ENCODE data around the gene BLOC1S3.
A peak's percentile ranks its signal among the peaks of the same experiment; 100 is the strongest.
"Not testable (repeated sequence)": the region's sequence is repeated elsewhere in the genome, so short reads cannot be mapped to it uniquely, and the experiment has no call there.

The BLOC1S3 gene

DNA sequence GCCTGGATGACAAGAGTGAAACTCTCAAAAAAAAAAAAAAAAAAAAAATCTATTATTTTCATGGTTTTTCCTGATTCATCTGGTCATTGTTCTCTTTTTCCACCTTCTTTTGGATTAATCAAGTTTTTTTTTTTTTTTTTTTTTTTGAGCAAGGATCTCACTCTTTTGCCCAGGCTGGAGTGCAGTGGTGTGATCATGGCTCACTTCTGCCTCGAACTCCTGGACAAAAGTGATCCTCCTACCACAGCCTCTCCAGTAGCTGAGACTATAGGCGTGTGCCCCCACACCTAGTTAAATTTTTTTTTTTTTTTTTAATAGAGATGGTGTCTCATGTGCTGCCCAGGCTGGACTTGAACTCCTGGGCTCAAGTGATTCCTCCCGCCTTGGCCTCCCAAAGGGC, 27.7 kb downstream of the BLOC1S3 start:
- no peak for DNase-seq
- in situ Hi-C loops (cut with HindIII; ENCODE audit: low pct_ligation_motif_present, low pct_unique_long_range_greater_than_20kb, low sequenced_read_pairs), result no loop called here

GRCh38 chr19:45211751-45212381, 33.3 kb downstream of the BLOC1S3 start:
- DNase-seq, result no peak
- in situ Hi-C loops (cut with HindIII; ENCODE audit: low pct_ligation_motif_present, low pct_unique_long_range_greater_than_20kb, low sequenced_read_pairs), result no loop called here

GRCh38 chr19:45213031-45213430, 34.4 kb downstream of the BLOC1S3 start:
- in situ Hi-C loops (cut with HindIII; ENCODE audit: low pct_ligation_motif_present, low pct_unique_long_range_greater_than_20kb, low sequenced_read_pairs), result no loop called here
- DNase-seq, result no peak

- DNase-seq, result peak; percentile 9
- in situ Hi-C loops (cut with HindIII; ENCODE audit: low pct_ligation_motif_present, low pct_unique_long_range_greater_than_20kb, low sequenced_read_pairs), result no loop called here
Observed at GRCh38 chr19:45215391-45216191, 37.0 kb downstream of the BLOC1S3 start.

GRCh38 chr19:45216667-45217066, 38.1 kb downstream of the BLOC1S3 start:
- DNase-seq, result no peak
- in situ Hi-C loops (cut with HindIII; ENCODE audit: low pct_ligation_motif_present, low pct_unique_long_range_greater_than_20kb, low sequenced_read_pairs), result no loop called here

DNA sequence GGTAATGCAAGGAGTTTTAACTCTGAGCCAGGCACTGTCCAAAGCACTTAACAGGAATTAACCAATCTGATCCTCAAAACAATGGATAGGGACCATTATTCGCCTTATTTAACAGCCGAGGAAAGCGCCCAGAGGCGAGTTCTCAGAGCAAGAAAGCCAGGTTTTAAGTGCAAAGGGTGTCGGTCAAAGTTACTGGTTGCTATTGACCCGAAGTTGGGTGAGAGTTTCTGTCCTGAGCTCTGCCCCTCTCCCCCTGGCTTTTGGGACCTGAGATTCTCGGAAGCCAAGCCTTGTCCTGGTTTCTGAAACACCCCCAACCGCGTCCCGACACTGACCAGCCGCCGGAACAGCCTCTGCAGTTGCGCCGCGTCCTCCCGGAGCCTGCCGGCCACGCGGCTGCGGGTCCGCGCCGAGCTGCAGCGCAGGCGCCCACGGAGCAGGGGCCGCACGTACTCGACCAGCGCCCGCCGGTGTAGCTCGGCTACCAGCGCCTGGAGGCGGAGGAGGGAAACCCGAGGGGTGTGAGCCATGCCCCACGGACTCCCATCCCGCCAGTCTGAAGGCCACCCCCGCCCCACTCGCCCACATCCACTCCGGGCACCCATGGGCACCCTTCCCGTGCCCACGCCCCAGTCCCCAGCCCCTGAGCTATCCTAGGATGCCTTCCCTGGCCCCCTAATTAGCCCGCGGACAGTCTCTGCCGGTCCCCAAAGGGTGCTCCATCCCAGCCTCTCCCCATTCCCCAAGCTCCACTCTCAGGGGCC, 38.8 kb downstream of the BLOC1S3 start:
- DNase-seq, result no peak
- in situ Hi-C loops (cut with HindIII; ENCODE audit: low pct_ligation_motif_present, low pct_unique_long_range_greater_than_20kb, low sequenced_read_pairs), result no loop called here

DNA sequence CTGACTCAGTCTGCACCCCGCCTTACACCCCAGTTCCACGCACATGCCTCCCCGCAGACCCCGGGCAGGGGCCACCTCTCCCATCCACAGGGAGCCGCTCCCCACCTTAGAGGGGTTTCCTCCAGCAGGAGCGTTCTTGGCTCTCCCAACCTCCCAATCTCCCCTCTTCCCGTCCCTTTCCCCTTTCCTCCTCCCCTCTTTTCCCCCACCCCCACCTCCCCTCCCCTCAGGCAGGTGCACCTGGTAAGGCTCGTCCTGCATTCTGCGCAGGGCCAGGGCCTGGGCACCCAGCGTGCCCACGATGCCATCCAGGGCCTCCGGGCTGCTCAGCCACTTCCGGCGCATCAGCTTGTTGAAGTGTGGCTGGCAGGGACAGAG, 39.4 kb downstream of the BLOC1S3 start:
- in situ Hi-C loops (cut with HindIII; ENCODE audit: low pct_ligation_motif_present, low pct_unique_long_range_greater_than_20kb, low sequenced_read_pairs), result no loop called here
- no peak for DNase-seq

GRCh38 chr19:45218426-45218825, 39.8 kb downstream of the BLOC1S3 start:
- DNase-seq, result no peak

DNA sequence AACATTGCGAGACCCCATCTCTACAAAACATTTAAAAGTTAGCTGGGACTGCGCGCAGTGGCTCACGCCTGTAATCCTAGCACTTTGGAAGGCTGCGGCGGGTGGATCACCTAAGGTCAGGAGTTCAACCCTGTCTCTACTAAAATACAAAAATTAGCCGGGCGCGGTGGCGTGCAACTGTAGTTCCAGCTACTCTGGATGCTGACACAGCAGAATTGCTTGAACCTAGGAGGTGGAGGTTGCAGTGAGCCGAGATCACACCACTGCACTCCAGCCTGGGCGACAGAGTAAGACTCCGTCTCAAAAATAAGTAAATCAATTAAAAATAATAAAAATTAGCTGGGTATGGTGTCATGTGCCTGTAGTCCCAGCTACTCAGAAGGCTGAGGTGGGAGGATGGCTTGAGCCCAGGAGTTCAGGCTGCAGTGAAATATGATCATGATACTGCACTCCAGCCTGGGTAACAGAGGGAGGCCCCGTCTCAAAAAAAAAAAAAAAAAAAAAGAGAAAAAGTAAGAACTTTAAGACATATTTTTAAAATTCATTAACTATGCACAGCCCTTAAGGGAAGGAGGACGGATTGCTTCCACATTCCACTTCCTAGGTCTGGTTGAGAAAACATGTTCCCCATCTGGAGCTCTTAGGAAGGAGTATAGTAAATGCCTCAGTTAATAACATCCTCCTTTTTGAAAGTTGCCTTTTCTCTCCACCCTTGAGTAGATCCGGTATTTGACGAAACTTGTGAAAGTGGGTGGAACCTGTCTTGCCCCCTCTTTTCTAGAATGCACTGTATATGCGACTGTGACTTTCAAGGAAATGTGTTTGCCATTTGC, 40.5 kb downstream of the BLOC1S3 start:
- in situ Hi-C loops (cut with HindIII; ENCODE audit: low pct_ligation_motif_present, low pct_unique_long_range_greater_than_20kb, low sequenced_read_pairs), result no loop called here
- no peak for DNase-seq

More at GRCh38 chr19:45218426-45218825, 39.8 kb downstream of the BLOC1S3 start:
- in situ Hi-C loops (cut with HindIII; ENCODE audit: low pct_ligation_motif_present, low pct_unique_long_range_greater_than_20kb, low sequenced_read_pairs), result no loop called here

- no peak for DNase-seq
Observed at GRCh38 chr19:45222724-45223123, 44.1 kb downstream of the BLOC1S3 start.

DNA sequence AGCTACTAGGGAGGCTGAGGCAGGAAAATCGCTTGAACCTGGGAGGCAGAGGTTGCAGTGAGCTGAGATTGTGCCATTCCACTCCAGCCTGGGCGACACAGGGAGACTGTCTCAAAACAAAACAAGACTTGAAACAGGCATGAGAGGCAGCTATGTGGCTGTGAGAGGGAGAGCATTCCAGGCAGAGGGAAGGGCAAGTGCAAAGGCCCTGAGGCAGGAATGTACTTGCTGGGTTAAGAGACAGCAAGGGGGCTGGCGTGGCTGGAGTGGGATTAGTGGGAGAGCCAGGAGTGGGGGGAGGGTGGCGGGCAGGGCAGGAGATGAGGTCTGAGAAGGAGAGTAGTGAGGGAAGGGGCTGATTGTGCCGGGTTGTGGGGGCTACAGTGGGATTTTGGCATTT, 45.3 kb downstream of the BLOC1S3 start:
- no peak for DNase-seq
- in situ Hi-C loops (cut with HindIII; ENCODE audit: low pct_ligation_motif_present, low pct_unique_long_range_greater_than_20kb, low sequenced_read_pairs), result no loop called here

More at GRCh38 chr19:45222724-45223123, 44.1 kb downstream of the BLOC1S3 start:
- in situ Hi-C loops (cut with HindIII; ENCODE audit: low pct_ligation_motif_present, low pct_unique_long_range_greater_than_20kb, low sequenced_read_pairs), result no loop called here

DNA sequence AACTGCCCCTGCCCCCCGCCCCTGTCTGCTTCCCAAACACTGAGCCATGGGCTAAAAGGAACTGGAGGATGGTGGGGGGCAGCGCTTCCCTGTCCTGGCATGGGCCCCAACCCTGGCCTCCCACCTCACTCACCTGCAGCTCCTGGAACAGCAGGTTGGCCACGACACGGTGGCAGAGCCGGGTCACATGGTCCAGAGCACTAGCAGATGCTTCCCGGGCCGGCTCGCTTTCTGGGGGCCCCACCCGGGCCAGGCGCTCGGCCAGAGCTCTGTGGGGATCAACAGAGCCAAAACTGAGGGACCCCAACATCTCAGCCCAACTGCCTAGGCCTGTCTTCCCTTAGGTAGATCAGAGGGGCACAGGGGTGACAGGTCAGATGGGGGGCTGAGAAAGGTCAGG, 46.1 kb downstream of the BLOC1S3 start:
- no peak for DNase-seq
- in situ Hi-C loops (cut with HindIII; ENCODE audit: low pct_ligation_motif_present, low pct_unique_long_range_greater_than_20kb, low sequenced_read_pairs), result no loop called here

DNA sequence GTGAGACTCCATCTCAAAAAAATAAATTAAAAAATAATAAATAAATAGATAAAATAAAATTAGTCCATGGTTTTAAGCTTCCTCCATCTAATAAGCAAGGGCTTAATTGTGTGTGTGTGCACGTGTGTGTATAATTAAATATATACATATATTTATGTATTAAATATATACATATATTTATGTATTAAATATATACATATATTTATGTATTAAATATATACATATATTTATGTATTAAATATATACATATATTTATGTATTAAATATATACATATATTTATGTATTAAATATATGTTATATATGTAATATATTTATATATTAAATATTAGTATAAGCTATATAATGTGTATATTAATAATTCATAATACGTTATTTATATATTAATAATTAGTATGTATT, 50.5 kb downstream of the BLOC1S3 start:
- in situ Hi-C loops (cut with HindIII; ENCODE audit: low pct_ligation_motif_present, low pct_unique_long_range_greater_than_20kb, low sequenced_read_pairs); DNase-seq: not testable (repeated sequence)

All from ACHN (cell line).